ENCODE measurements around the gene SH2D1A.

SH2D1A gene

GRCh38 chrX:124421898-124422655 lies 75.7 kb downstream of the SH2D1A start:
- DNase-seq = no peak
